WTC11 (cell line): ENCODE data around the gene GALR3. TPM values are rescaled to one million over a fixed set of nuclear protein-coding genes. Genes with fewer than 3 reads are reported as not detected.

ENCODE experiments used
- ATAC-seq: fragments of 200-7000 bp; cut with Tn5 transposase; 2 replicates; pipeline ENCODE4 v1.10.0; 2021; ENCODE audit warnings: mild to moderate bottlenecking, moderate library complexity
- CTCF ChIA-PET: fragments of 300-600 bp; sonication (Branson Sonifier 250); formaldehyde crosslinking; loops from one replicate; lab custom pipeline; 2021; ENCODE audit warnings: antibody characterized with exemption; lab: Charles Lee
- POLR2A ChIA-PET: fragments of 350-600 bp; sonication (Branson Sonifier 250); formaldehyde crosslinking; loops from one replicate; lab custom pipeline; 2021; ENCODE audit warnings: antibody characterized with exemption; lab: Charles Lee
- DNase-seq: peaks from one replicate; pipeline ENCODE4 v3.0.0; 2021; ENCODE audit warnings: low spot score
- H3K27ac Mint-ChIP-seq: 2 replicates; pipeline ENCODE4 v1.8.0; 2021; ENCODE audit warnings: mixed read lengths
- H3K27me3 Mint-ChIP-seq: 2 replicates; pipeline ENCODE4 v1.8.0; 2021; ENCODE audit warnings: low read depth, mild to moderate bottlenecking, moderate library complexity, mixed read lengths
- H3K36me3 Mint-ChIP-seq: 2 replicates; pipeline ENCODE4 v1.8.0; 2021; ENCODE audit warnings: mixed read lengths
- H3K4me1 Mint-ChIP-seq: 2 replicates; pipeline ENCODE4 v1.8.0; 2022; ENCODE audit warnings: mixed read lengths
- H3K4me3 Mint-ChIP-seq: 2 replicates; pipeline ENCODE4 v1.8.0; 2021; ENCODE audit warnings: mild to moderate bottlenecking, moderate library complexity, mixed read lengths
- H3K9me3 Mint-ChIP-seq: 2 replicates; pipeline ENCODE4 v1.8.0; 2021; ENCODE audit warnings: mixed read lengths
- ATF2 ChIP-seq: sonication (generic); formaldehyde crosslinking; IDR thresholded peaks from 2 replicates; pipeline ENCODE4 v1.8.1; 2022; ENCODE audit warnings: low read depth, missing genetic modification reagents, borderline replicate concordance
- CBFB ChIP-seq: sonication (generic); formaldehyde crosslinking; IDR thresholded peaks from 2 replicates; pipeline ENCODE4 v1.8.1; 2022; ENCODE audit warnings: mild to moderate bottlenecking, low read depth, missing genetic modification reagents
- CDX4 ChIP-seq: fragments of 250-450 bp; sonication (Bioruptor Pico); IDR thresholded peaks from 2 replicates; pipeline ENCODE4 v1.9.0; 2021; ENCODE audit warnings: moderate library complexity, mild to moderate bottlenecking, inconsistent platforms, borderline replicate concordance
- E2F4 ChIP-seq: sonication (generic); formaldehyde crosslinking; IDR thresholded peaks from 2 replicates; pipeline ENCODE4 v1.8.1; 2022; ENCODE audit warnings: low read depth, mild to moderate bottlenecking, moderate library complexity, missing genetic modification reagents, borderline replicate concordance
- ETV6 ChIP-seq: sonication (generic); formaldehyde crosslinking; IDR thresholded peaks from 2 replicates; pipeline ENCODE4 v1.8.1; 2022; ENCODE audit warnings: mild to moderate bottlenecking, missing genetic modification reagents
- HMGA2 ChIP-seq: fragments of 250-450 bp; sonication (Bioruptor Pico); IDR thresholded peaks from 2 replicates; pipeline ENCODE4 v1.4.0; 2021; ENCODE audit warnings: mild to moderate bottlenecking, moderate library complexity
- HMGXB4 ChIP-seq: sonication (generic); formaldehyde crosslinking; IDR thresholded peaks from 2 replicates; pipeline ENCODE4 v1.8.1; 2023; ENCODE audit warnings: mild to moderate bottlenecking, moderate library complexity, missing genetic modification reagents
- JUN ChIP-seq: sonication (generic); formaldehyde crosslinking; IDR thresholded peaks from 2 replicates; pipeline ENCODE4 v1.8.0; 2023; ENCODE audit warnings: mild to moderate bottlenecking, missing genetic modification reagents
- MLX ChIP-seq: sonication (generic); formaldehyde crosslinking; IDR thresholded peaks from 2 replicates; pipeline ENCODE4 v1.8.1; 2023; ENCODE audit warnings: mild to moderate bottlenecking, missing genetic modification reagents, moderate library complexity
- NR3C1 ChIP-seq: sonication (generic); formaldehyde crosslinking; conservative IDR thresholded peaks from 2 replicates; pipeline ENCODE4 v1.8.1; 2023; ENCODE audit warnings: low read depth, mild to moderate bottlenecking, missing genetic modification reagents
- PRRX2 ChIP-seq: fragments of 250-450 bp; sonication (Bioruptor Pico); IDR thresholded peaks from 2 replicates; pipeline ENCODE4 v1.8.0; 2021; ENCODE audit warnings: mild to moderate bottlenecking
- SMAD4 ChIP-seq: sonication (generic); formaldehyde crosslinking; IDR thresholded peaks from 2 replicates; pipeline ENCODE4 v1.8.0; 2022; ENCODE audit warnings: mild to moderate bottlenecking, missing genetic modification reagents
- SP1 ChIP-seq: sonication (generic); formaldehyde crosslinking; conservative IDR thresholded peaks from 2 replicates; pipeline ENCODE4 v1.8.1; 2022; ENCODE audit warnings: missing genetic modification reagents
- TEAD1 ChIP-seq: sonication (generic); formaldehyde crosslinking; IDR thresholded peaks from 2 replicates; pipeline ENCODE4 v1.8.0; 2022; ENCODE audit warnings: mild to moderate bottlenecking, missing genetic modification reagents
- TP53 ChIP-seq: sonication (generic); formaldehyde crosslinking; IDR thresholded peaks from 2 replicates; pipeline ENCODE4 v1.8.1; 2023; ENCODE audit warnings: mild to moderate bottlenecking, missing genetic modification reagents
- USF2 ChIP-seq: sonication (generic); formaldehyde crosslinking; IDR thresholded peaks from 2 replicates; pipeline ENCODE4 v1.8.1; 2023; ENCODE audit warnings: mild to moderate bottlenecking, missing genetic modification reagents, moderate library complexity
- ZNF423 ChIP-seq: fragments of 250-450 bp; sonication (Bioruptor Pico); IDR thresholded peaks from 2 replicates; pipeline ENCODE4 v2.1.2; 2022; ENCODE audit warnings: mild to moderate bottlenecking, moderate library complexity
- ZNF512 ChIP-seq: sonication (generic); formaldehyde crosslinking; IDR thresholded peaks from 2 replicates; pipeline ENCODE4 v1.8.1; 2022; ENCODE audit warnings: missing genetic modification reagents, borderline replicate concordance
- ZNF671 ChIP-seq: fragments of 250-450 bp; sonication (Bioruptor Pico); IDR thresholded peaks from 2 replicates; pipeline ENCODE4 v1.8.0; 2021; ENCODE audit warnings: mild to moderate bottlenecking
- total RNA-seq: library from RNA; stranded (reverse); gene quantifications from 3 replicates; pipeline ENCODE4 v1.2.3, GENCODE V29; 2021
- TF ChIP-seq, protein P1 (sequence below): sonication (generic); formaldehyde crosslinking; conservative IDR thresholded peaks from 2 replicates; pipeline ENCODE4 v1.8.1; 2023; ENCODE audit warnings: mild to moderate bottlenecking, low read depth, missing genetic modification reagents, moderate library complexity

The GALR3 gene
- total RNA-seq, 1 experiment from 2014 or later: 0.79 TPM

DNA sequence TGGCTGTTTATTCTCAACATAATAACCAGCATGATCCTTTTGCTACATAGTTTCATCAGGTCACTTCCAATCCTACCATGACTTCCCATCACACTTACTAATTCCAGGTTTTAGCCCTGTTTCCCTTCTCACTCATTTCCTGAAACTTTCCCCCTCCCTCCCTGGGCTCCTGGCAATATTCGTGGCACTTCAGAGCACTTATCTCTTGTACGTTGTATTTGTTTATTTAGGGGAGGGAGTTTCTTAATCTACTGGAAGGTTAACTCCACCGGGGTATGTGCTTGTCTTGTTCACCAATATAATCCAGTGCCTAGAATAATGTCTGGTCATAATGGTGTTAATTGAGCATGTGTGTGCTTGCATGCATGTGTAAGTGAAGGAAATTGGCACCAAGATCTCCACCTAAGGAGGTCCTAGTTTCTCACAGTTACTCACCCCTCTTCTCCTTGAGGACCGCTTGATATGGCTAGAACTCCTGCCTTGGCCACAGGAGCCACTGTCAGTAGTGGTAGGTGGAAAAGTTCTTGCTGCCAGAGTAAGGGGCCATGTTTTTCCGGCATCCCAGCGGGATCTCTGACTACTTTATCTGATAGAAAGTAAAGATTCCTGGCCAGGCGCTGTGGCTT lies 37.7 kb downstream of the GALR3 start (continued):
- TF ChIP-seq, protein P1, sequence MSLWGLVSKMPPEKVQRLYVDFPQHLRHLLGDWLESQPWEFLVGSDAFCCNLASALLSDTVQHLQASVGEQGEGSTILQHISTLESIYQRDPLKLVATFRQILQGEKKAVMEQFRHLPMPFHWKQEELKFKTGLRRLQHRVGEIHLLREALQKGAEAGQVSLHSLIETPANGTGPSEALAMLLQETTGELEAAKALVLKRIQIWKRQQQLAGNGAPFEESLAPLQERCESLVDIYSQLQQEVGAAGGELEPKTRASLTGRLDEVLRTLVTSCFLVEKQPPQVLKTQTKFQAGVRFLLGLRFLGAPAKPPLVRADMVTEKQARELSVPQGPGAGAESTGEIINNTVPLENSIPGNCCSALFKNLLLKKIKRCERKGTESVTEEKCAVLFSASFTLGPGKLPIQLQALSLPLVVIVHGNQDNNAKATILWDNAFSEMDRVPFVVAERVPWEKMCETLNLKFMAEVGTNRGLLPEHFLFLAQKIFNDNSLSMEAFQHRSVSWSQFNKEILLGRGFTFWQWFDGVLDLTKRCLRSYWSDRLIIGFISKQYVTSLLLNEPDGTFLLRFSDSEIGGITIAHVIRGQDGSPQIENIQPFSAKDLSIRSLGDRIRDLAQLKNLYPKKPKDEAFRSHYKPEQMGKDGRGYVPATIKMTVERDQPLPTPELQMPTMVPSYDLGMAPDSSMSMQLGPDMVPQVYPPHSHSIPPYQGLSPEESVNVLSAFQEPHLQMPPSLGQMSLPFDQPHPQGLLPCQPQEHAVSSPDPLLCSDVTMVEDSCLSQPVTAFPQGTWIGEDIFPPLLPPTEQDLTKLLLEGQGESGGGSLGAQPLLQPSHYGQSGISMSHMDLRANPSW: no peak
- TF ChIP-seq ZNF671 (CRISPR knock-in tag) (no peak), CDX4 (CRISPR knock-in tag) (no peak)
- TF ChIP-seq, all 79 proteins: peak for 0

DNA sequence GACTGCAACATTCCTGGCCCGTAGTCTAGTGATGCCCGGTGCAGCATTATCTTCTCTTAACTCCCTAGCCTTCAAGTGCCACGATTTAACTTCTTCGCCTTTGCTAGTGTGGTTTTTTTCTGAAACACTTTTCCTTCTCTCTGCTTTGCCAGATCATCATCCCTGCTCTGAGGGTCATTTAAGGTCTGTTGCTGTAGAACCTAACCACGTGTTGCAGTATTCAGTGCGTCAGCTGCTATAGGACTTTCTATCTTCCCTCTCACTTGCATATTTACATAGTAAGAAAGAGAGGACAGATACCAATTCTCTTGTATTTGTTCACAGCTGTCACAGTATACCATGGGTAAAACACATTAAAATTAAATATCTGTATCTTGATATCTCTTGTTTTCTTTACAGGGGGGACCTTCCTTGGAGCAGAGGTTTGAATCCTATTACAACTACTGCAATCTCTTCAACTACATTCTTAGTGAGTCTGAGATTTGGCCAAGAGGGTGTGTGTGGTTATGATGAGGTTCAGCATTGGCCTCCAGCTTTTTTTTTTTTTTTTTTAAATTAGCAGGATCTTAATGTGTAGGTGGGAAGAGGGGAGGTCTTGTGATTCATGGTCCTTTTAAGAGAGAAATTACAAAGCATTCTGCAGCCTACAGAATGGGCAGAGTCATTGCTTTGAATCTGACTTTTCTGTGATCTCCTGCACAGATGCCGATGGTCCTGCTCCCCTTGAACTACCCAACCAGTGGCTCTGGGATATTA lies 39.6 kb downstream of the GALR3 start:
- H3K9me3 Mint-ChIP-seq: no peaks in the 10 kb centered on the region
- no peak overlapping the region for H3K27ac Mint-ChIP-seq
- no peak for ATAC-seq
- no peaks in the 10 kb centered on the region for H3K27me3 Mint-ChIP-seq
- H3K4me1 Mint-ChIP-seq: no peaks in the 10 kb centered on the region
- peaks cover 80% of the 10 kb centered on the region for H3K36me3 Mint-ChIP-seq
- ChIA-PET POLR2A (interaction anchor here (0.6 to 1.3 kb wide), 8 partner anchors 38 to 156 kb away, joined by 3 to 16 read pairs (median 3); partner anchors contain the start of gene GCAT), CTCF (interaction anchor here (0.6 to 3.6 kb wide), 49 partner anchors 9 to 394 kb away, joined by 3 to 109 read pairs (median 5); partner anchors contain the start of genes ANKRD54, C22orf23, EIF3L and GALR3)
- no peak for DNase-seq
- H3K4me3 Mint-ChIP-seq: no peak overlapping the region
- TF ChIP-seq HMGXB4 (no peak), CBFB (CRISPR knock-in tag) (no peak), SP1 (CRISPR knock-in tag) (no peak), E2F4 (CRISPR knock-in tag) (no peak), TEAD1 (CRISPR knock-in tag) (no peak), USF2 (CRISPR knock-in tag) (no peak), ZNF512 (CRISPR knock-in tag) (no peak), HMGA2 (CRISPR knock-in tag) (no peak), JUN (CRISPR knock-in tag) (no peak), NR3C1 (CRISPR knock-in tag) (no peak), ATF2 (CRISPR knock-in tag) (no peak), CDX4 (CRISPR knock-in tag) (no peak), SMAD4 (CRISPR knock-in tag) (no peak), MLX (CRISPR knock-in tag) (no peak), ETV6 (no peak), ZNF423 (CRISPR knock-in tag) (no peak), TP53 (CRISPR knock-in tag) (no peak), PRRX2 (CRISPR knock-in tag) (no peak)
